Neural cell (in vitro differentiated cells): ENCODE results near the gene OSBPL7. TPM values are rescaled to one million over a fixed set of nuclear protein-coding genes. Genes with fewer than 3 reads are reported as not detected.

Experiments
- H2AFZ ChIP-seq: fragments of 200-600, 300-800 bp; sonication (generic), shearing (Covaris generic); 2 replicates; pipeline ENCODE4 v1.6.0; 2014; ENCODE audit warnings: low read depth, mild to moderate bottlenecking, antibody characterized with exemption, low read length, moderate library complexity
- H3F3A ChIP-seq: fragments of 200-600 bp; shearing (Covaris generic); 2 replicates; pipeline ENCODE4 v1.6.1; 2016; ENCODE audit warnings: mild to moderate bottlenecking, moderate library complexity, mixed read lengths, antibody characterized with exemption, low read length; ENCODE audit not compliant: insufficient read depth, poor library complexity, severe bottlenecking
- H3K27ac ChIP-seq: fragments of 200-600, 300-800 bp; sonication (generic), shearing (Covaris generic); 2 replicates; pipeline ENCODE4 v1.5.1; 2014; ENCODE audit warnings: mild to moderate bottlenecking, low read length, moderate library complexity
- H3K27me3 ChIP-seq: fragments of 300-800, 200-600 bp; sonication (generic), shearing (Covaris generic); 2 replicates; pipeline ENCODE4 v1.6.0; 2014; ENCODE audit warnings: mild to moderate bottlenecking, low read depth, low read length, moderate library complexity; ENCODE audit not compliant: insufficient read depth
- H3K36me3 ChIP-seq: fragments of 300-800, 200-600 bp; sonication (generic), shearing (Covaris generic); 2 replicates; pipeline ENCODE4 v1.5.1; 2014; ENCODE audit warnings: mild to moderate bottlenecking, antibody characterized with exemption, low read length, moderate library complexity; ENCODE audit not compliant: insufficient read depth
- H3K4me2 ChIP-seq: fragments of 300-800, 200-600 bp; sonication (generic), shearing (Covaris generic); 2 replicates; pipeline ENCODE4 v1.6.0; 2014; ENCODE audit warnings: mild to moderate bottlenecking, low read length
- H3K4me3 ChIP-seq: fragments of 300-800, 200-600 bp; sonication (generic), shearing (Covaris generic); 2 replicates; pipeline ENCODE4 v1.5.1; 2014; ENCODE audit warnings: mild to moderate bottlenecking, low read length, moderate library complexity
- H3K79me2 ChIP-seq: fragments of 200-600 bp; shearing (Covaris generic); replicated peaks from 2 replicates; pipeline ENCODE4 v1.6.0; 2014; ENCODE audit warnings: mild to moderate bottlenecking, low read length, moderate library complexity; ENCODE audit not compliant: insufficient read depth
- H3K9ac ChIP-seq: fragments of 300-800, 200-600 bp; sonication (generic), shearing (Covaris generic); 2 replicates; pipeline ENCODE4 v1.6.1; 2016; ENCODE audit warnings: mild to moderate bottlenecking, low read length, mixed read lengths
- H3K9me2 ChIP-seq: fragments of 200-600 bp; shearing (Covaris generic); 2 replicates; pipeline ENCODE4 v1.6.1; 2016; ENCODE audit warnings: mild to moderate bottlenecking, low read length, mixed read lengths; ENCODE audit not compliant: insufficient read depth
- H3K9me3 ChIP-seq: fragments of 200-600, 300-800 bp; sonication (generic), shearing (Covaris generic); 2 replicates; pipeline ENCODE4 v1.6.1; 2016; ENCODE audit warnings: mild to moderate bottlenecking, mixed run types, low read length, moderate library complexity, mixed read lengths
- H4K20me1 ChIP-seq: fragments of 200-600 bp; shearing (Covaris generic); 2 replicates; pipeline ENCODE4 v1.6.1; 2016; ENCODE audit warnings: mild to moderate bottlenecking, mixed run types; ENCODE audit not compliant: insufficient read depth
- EP300 ChIP-seq: fragments of 450-650 bp; conservative IDR thresholded peaks from 2 replicates; pipeline ENCODE4 v1.6.1; 2014; ENCODE audit warnings: antibody characterized with exemption, mild to moderate bottlenecking, moderate library complexity; ENCODE audit not compliant: poor library complexity, severe bottlenecking
- EZH2 ChIP-seq: fragments of 200-600, 300-800 bp; shearing (Covaris generic), sonication (generic); IDR thresholded peaks from 2 replicates; pipeline ENCODE4 v1.6.1; 2014; ENCODE audit warnings: antibody characterized with exemption, low read length, borderline replicate concordance, mild to moderate bottlenecking; ENCODE audit not compliant: insufficient read depth, poor library complexity, severe bottlenecking
- MXI1 ChIP-seq: fragments of 450-650 bp; conservative IDR thresholded peaks from 2 replicates; pipeline ENCODE4 v1.6.1; 2014; ENCODE audit warnings: antibody characterized with exemption, mild to moderate bottlenecking; ENCODE audit not compliant: poor library complexity, severe bottlenecking
- POLR2AphosphoS5 ChIP-seq: IDR thresholded peaks from 2 replicates; pipeline ENCODE4 v1.6.1; 2012
- RAD21 ChIP-seq: fragments of 450-650 bp; conservative IDR thresholded peaks from 2 replicates; pipeline ENCODE4 v1.6.1; 2014; ENCODE audit warnings: antibody characterized with exemption, mild to moderate bottlenecking, moderate library complexity
- SMC3 ChIP-seq: fragments of 450-650 bp; conservative IDR thresholded peaks from 2 replicates; pipeline ENCODE4 v1.6.1; 2014; ENCODE audit warnings: antibody characterized with exemption, mild to moderate bottlenecking, moderate library complexity; ENCODE audit not compliant: poor library complexity
- TAF1 ChIP-seq: IDR thresholded peaks from 2 replicates; pipeline ENCODE4 v1.6.1; 2012; ENCODE audit warnings: low read depth
- polyA plus RNA-seq: library from polyadenylated mRNA; depleted of rRNA; stranded (reverse); fragments of >200 nt; gene quantifications from 2 replicates; pipeline ENCODE4 v1.2.3, GENCODE V29; 2014
- TF ChIP-seq, protein P1 (sequence below): fragments of 450-650 bp; IDR thresholded peaks from 2 replicates; pipeline ENCODE4 v1.5.1; 2014; ENCODE audit warnings: antibody characterized with exemption, mild to moderate bottlenecking, moderate library complexity; ENCODE audit not compliant: poor library complexity, severe bottlenecking
- TF ChIP-seq, protein P2 (sequence below): IDR thresholded peaks from 2 replicates; pipeline ENCODE4 v1.6.1; 2012; ENCODE audit warnings: borderline replicate concordance

Gene OSBPL7
- polyA plus RNA-seq, 1 donor from 2014 or later = 10.0 TPM

DNA sequence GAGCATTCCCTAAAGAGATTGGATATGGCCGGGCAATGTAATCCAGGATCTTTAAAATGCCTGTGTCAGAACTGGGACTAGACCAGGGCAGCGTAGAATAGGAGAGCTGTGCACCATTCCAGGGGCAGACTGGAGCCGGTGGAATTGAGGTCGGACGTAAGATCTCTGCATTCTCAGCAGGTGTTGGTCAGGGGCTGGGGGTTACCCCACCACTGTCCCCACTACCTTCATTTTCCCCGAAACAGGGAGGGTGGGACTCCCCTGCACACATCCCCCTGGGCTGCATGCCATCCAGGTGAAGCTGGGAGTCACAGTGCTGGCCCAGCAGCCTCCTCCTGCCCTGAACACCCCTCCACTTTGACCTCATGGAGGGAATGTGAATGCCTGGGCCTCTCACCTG lies 17.8 kb downstream of the OSBPL7 start:
- Histone ChIP-seq H3K27me3 (peaks cover 8% of the 10 kb centered on the region), H3K4me3 (no peak overlapping the region), H3K4me2 (no peak overlapping the region), H3K27ac (no peak overlapping the region), H4K20me1 (no peaks in the 10 kb centered on the region), H3K9ac (no peak overlapping the region), H3K9me3 (no peaks in the 10 kb centered on the region), H3K36me3 (no peaks in the 10 kb centered on the region), H3F3A (no peaks in the 10 kb centered on the region), H2AFZ (no peak overlapping the region), H3K9me2 (no peaks in the 10 kb centered on the region), H3K79me2 (no peaks in the 10 kb centered on the region)
- TF ChIP-seq RAD21 (no peak), EZH2 (no peak), TAF1 (no peak), SMC3 (no peak)

DNA sequence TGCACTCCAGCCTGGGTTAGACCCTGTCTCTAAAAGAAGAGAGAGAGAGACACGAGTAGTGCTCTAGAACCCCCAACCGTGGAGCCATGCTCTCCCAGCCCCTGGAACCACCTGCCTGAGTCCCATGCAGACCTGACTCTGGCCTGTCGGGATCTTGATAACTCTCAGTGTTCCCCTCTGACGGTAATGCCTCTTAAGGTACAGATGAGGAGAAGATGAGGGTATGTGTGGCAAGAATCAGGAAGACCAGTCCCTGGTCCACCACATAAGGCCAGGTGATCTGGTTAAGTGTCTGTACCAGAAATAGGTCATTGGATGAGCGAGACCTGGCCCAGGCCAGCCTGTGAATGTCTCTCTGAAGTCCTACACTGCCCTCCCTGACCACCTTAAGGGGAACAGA lies 18.4 kb downstream of the OSBPL7 start:
- no peaks in the 10 kb centered on the region for H3K9me3 ChIP-seq

DNA sequence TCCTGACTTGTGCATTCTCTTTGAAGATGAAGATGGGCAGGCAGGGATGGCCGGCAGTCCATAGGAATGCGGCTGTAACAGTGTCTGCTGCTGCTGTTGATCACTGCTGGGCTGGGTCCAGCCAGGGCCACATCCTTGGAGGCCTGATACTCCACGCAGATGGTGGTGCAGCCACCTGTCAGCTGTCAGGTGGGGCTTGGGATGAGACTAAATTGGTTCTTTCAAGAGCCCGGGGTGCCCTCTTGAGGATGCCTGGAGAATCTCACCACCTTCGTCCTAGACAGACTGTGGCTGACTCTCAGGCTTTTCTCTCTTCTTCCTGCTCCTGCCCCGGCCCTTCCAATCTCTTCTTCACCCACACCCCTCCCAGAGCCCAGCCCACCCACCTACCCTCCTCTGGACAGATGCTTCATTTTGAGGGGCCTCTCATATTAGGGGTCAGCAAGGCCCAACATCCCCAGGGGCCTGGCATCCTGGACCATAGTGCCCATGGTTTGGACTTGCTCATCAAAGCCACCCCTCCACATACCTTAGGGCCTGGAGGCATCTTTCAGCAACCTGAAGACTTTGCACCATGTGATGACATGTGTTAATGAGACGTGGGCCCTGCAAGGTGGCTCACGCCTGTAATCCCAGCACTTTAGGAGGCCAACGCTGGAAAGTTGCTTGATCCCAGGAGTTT lies 19.1 kb downstream of the OSBPL7 start:
- no peaks in the 10 kb centered on the region for H3K36me3 ChIP-seq
- H3K9ac ChIP-seq = no peak overlapping the region
- H3K9me3 ChIP-seq = no peaks in the 10 kb centered on the region
- TF ChIP-seq TAF1 = no peak
- TF ChIP-seq EP300 = no peak
- no peak for TF ChIP-seq POLR2AphosphoS5
- TF ChIP-seq EZH2 = no peak
- TF ChIP-seq, protein P1, sequence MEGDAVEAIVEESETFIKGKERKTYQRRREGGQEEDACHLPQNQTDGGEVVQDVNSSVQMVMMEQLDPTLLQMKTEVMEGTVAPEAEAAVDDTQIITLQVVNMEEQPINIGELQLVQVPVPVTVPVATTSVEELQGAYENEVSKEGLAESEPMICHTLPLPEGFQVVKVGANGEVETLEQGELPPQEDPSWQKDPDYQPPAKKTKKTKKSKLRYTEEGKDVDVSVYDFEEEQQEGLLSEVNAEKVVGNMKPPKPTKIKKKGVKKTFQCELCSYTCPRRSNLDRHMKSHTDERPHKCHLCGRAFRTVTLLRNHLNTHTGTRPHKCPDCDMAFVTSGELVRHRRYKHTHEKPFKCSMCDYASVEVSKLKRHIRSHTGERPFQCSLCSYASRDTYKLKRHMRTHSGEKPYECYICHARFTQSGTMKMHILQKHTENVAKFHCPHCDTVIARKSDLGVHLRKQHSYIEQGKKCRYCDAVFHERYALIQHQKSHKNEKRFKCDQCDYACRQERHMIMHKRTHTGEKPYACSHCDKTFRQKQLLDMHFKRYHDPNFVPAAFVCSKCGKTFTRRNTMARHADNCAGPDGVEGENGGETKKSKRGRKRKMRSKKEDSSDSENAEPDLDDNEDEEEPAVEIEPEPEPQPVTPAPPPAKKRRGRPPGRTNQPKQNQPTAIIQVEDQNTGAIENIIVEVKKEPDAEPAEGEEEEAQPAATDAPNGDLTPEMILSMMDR = peak; percentile 83
- TF ChIP-seq RAD21 = peak; percentile 84
- peak; percentile 73 for TF ChIP-seq SMC3
- TF ChIP-seq, protein P2, sequence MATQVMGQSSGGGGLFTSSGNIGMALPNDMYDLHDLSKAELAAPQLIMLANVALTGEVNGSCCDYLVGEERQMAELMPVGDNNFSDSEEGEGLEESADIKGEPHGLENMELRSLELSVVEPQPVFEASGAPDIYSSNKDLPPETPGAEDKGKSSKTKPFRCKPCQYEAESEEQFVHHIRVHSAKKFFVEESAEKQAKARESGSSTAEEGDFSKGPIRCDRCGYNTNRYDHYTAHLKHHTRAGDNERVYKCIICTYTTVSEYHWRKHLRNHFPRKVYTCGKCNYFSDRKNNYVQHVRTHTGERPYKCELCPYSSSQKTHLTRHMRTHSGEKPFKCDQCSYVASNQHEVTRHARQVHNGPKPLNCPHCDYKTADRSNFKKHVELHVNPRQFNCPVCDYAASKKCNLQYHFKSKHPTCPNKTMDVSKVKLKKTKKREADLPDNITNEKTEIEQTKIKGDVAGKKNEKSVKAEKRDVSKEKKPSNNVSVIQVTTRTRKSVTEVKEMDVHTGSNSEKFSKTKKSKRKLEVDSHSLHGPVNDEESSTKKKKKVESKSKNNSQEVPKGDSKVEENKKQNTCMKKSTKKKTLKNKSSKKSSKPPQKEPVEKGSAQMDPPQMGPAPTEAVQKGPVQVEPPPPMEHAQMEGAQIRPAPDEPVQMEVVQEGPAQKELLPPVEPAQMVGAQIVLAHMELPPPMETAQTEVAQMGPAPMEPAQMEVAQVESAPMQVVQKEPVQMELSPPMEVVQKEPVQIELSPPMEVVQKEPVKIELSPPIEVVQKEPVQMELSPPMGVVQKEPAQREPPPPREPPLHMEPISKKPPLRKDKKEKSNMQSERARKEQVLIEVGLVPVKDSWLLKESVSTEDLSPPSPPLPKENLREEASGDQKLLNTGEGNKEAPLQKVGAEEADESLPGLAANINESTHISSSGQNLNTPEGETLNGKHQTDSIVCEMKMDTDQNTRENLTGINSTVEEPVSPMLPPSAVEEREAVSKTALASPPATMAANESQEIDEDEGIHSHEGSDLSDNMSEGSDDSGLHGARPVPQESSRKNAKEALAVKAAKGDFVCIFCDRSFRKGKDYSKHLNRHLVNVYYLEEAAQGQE = no peak
- TF ChIP-seq MXI1 = no peak
- no peaks in the 10 kb centered on the region for H3K79me2 ChIP-seq
- no peaks in the 10 kb centered on the region for H4K20me1 ChIP-seq
- H3K4me2 ChIP-seq = no peak overlapping the region
- H3K9me2 ChIP-seq = no peaks in the 10 kb centered on the region
- no peak overlapping the region for H2AFZ ChIP-seq
- no peaks in the 10 kb centered on the region for H3F3A ChIP-seq
- H3K4me3 ChIP-seq = no peak overlapping the region
- H3K27me3 ChIP-seq = peaks cover 15% of the 10 kb centered on the region
- no peak overlapping the region for H3K27ac ChIP-seq

More for the DNA sequence above, 18.4 kb downstream of the OSBPL7 start:
- no peaks in the 10 kb centered on the region for H3K79me2 ChIP-seq
- no peaks in the 10 kb centered on the region for H3K36me3 ChIP-seq
- H3K27ac ChIP-seq = no peak overlapping the region
- no peak overlapping the region for H3K4me3 ChIP-seq
- H3F3A ChIP-seq = no peaks in the 10 kb centered on the region
- H4K20me1 ChIP-seq = no peaks in the 10 kb centered on the region
- no peak overlapping the region for H3K4me2 ChIP-seq
- TF ChIP-seq RAD21 (no peak), POLR2AphosphoS5 (no peak), MXI1 (no peak)
- TF ChIP-seq, protein P2 = no peak
- peaks cover 8% of the 10 kb centered on the region for H3K27me3 ChIP-seq
- H2AFZ ChIP-seq = no peak overlapping the region
- no peak overlapping the region for H3K9ac ChIP-seq
- H3K9me2 ChIP-seq = no peaks in the 10 kb centered on the region
